OCI-LY3 (cell line): ENCODE data around the gene ARHGEF2.

Source experiments
- CTCF ChIP-seq: fragments of 200-600, 300-600 bp; sonication (generic); IDR thresholded peaks from 2 replicates; pipeline ENCODE4 v1.5.1; 2014; ENCODE audit warnings: antibody characterized with exemption, low read length, low read depth
- EZH2phosphoT487 ChIP-seq: fragments of 200-600 bp; shearing (Covaris generic); IDR thresholded peaks from 2 replicates; pipeline ENCODE4 v1.6.1; 2018; ENCODE audit warnings: antibody characterized with exemption, mixed run types, low read depth

- TF ChIP-seq CTCF (no peak), EZH2phosphoT487 (no peak)
These were observed 66.3 kb downstream of the ARHGEF2 start for GRCh38 chr1:155912056-155912536.
